ENCODE measurements around the gene ABRACL. TPM values are rescaled to one million over a fixed set of nuclear protein-coding genes. Genes with fewer than 3 reads are reported as not detected.

Gene ABRACL
- polyA plus RNA-seq, 1 donor (not counting 4 experiments of a cell fraction or from before 2014, with no cell fraction given) = 120 TPM

- dilution Hi-C loops (cut with MboI; ENCODE audit: extremely low pct_ligation_motif_present, low sequenced_read_pairs) = no loop called here
- Histone ChIP-seq H3K27me3 (ENCODE audit: control insufficient read depth, extremely low read depth, insufficient read depth, low read length) (no peaks in the 10 kb centered on the region), H3K9me1 (ENCODE audit: control insufficient read depth, extremely low read depth, insufficient read depth, low read length) (no peaks in the 10 kb centered on the region), H2AFZ (ENCODE audit: control insufficient read depth, low read length) (no peak overlapping the region), H4K20me1 (ENCODE audit: control insufficient read depth, extremely low read depth, insufficient read depth, low read length) (no peaks in the 10 kb centered on the region), H3K4me1 (ENCODE audit: control insufficient read depth, extremely low read depth, insufficient read depth, low read length) (peaks cover 5% of the 10 kb centered on the region), H3K36me3 (ENCODE audit: control insufficient read depth in 2 of 2, extremely low read depth in 1 of 2, insufficient read depth in 2 of 2, low read length in 2 of 2) (no peaks in the 10 kb centered on the region), H3K4me3 (ENCODE audit: control insufficient read depth in 2 of 3, extremely low read depth in 1 of 3, insufficient read depth in 2 of 3, low read depth in 1 of 3, low read length in 3 of 3) (no peak overlapping the region), H3K79me2 (ENCODE audit: control insufficient read depth, insufficient read depth, low read length) (no peaks in the 10 kb centered on the region), H3K27ac (ENCODE audit: control insufficient read depth, insufficient read depth, low read length) (no peak overlapping the region), H3K9me3 (ENCODE audit: control insufficient read depth, low read depth, low read length) (no peaks in the 10 kb centered on the region), H3K9ac (ENCODE audit: control insufficient read depth, extremely low read depth, insufficient read depth, low read length) (no peak overlapping the region), H3K4me2 (ENCODE audit: control insufficient read depth, extremely low read depth, insufficient read depth, low read depth, low read length) (no peak overlapping the region)
- DNase-seq (ENCODE audit: low read depth, low spot score) (no peak), FAIRE-seq (no peak)
- TF ChIP-seq CTCF (optimal IDR thresholded peaks at IDR 0.05 in 1 of 3, IDR thresholded peaks at IDR 0.05 in 1 of 3, conservative IDR thresholded peaks at IDR 0.05 in 1 of 3; ENCODE audit: extremely low read depth in 1 of 3, insufficient read depth in 2 of 3, low read length in 3 of 3) = peak in 1 of 3 experiments; percentile 6
- no peak for TF ChIP-seq EZH2 (IDR thresholded peaks at IDR 0.05; ENCODE audit: low read length)
Measured at GRCh38 chr6:139050770-139051313, 22.3 kb downstream of the ABRACL start.

GRCh38 chr6:139051396-139052060 is 23.0 kb downstream of the ABRACL start:
- no peak overlapping the region for H3K9ac ChIP-seq (ENCODE audit: control insufficient read depth, extremely low read depth, insufficient read depth, low read length)
- H3K27me3 ChIP-seq (ENCODE audit: control insufficient read depth, extremely low read depth, insufficient read depth, low read length) = no peaks in the 10 kb centered on the region
- no peak overlapping the region for H3K4me2 ChIP-seq (ENCODE audit: control insufficient read depth, extremely low read depth, insufficient read depth, low read depth, low read length)
- H3K4me1 ChIP-seq (ENCODE audit: control insufficient read depth, extremely low read depth, insufficient read depth, low read length) = peaks cover 5% of the 10 kb centered on the region
- TF ChIP-seq CTCF (optimal IDR thresholded peaks at IDR 0.05 in 1 of 3, IDR thresholded peaks at IDR 0.05 in 1 of 3, conservative IDR thresholded peaks at IDR 0.05 in 1 of 3; ENCODE audit: extremely low read depth in 1 of 3, insufficient read depth in 2 of 3, low read length in 3 of 3) (no peak), EZH2 (IDR thresholded peaks at IDR 0.05; ENCODE audit: low read length) (no peak)
- H4K20me1 ChIP-seq (ENCODE audit: control insufficient read depth, extremely low read depth, insufficient read depth, low read length) = no peaks in the 10 kb centered on the region
- dilution Hi-C loops (cut with MboI; ENCODE audit: extremely low pct_ligation_motif_present, low sequenced_read_pairs) = no loop called here
- DNase-seq (ENCODE audit: low read depth, low spot score) (no peak), FAIRE-seq (no peak)
- H3K4me3 ChIP-seq (ENCODE audit: control insufficient read depth in 2 of 3, extremely low read depth in 1 of 3, insufficient read depth in 2 of 3, low read depth in 1 of 3, low read length in 3 of 3) = no peak overlapping the region
- no peaks in the 10 kb centered on the region for H3K79me2 ChIP-seq (ENCODE audit: control insufficient read depth, insufficient read depth, low read length)
- H3K9me3 ChIP-seq (ENCODE audit: control insufficient read depth, low read depth, low read length) = no peaks in the 10 kb centered on the region
- no peak overlapping the region for H3K27ac ChIP-seq (ENCODE audit: control insufficient read depth, insufficient read depth, low read length)
- no peak overlapping the region for H2AFZ ChIP-seq (ENCODE audit: control insufficient read depth, low read length)
- H3K9me1 ChIP-seq (ENCODE audit: control insufficient read depth, extremely low read depth, insufficient read depth, low read length) = no peaks in the 10 kb centered on the region
- no peaks in the 10 kb centered on the region for H3K36me3 ChIP-seq (ENCODE audit: control insufficient read depth in 2 of 2, extremely low read depth in 1 of 2, insufficient read depth in 2 of 2, low read length in 2 of 2)

All from keratinocyte (primary cell).